ENCODE measurements around the gene XRRA1.

DNA sequence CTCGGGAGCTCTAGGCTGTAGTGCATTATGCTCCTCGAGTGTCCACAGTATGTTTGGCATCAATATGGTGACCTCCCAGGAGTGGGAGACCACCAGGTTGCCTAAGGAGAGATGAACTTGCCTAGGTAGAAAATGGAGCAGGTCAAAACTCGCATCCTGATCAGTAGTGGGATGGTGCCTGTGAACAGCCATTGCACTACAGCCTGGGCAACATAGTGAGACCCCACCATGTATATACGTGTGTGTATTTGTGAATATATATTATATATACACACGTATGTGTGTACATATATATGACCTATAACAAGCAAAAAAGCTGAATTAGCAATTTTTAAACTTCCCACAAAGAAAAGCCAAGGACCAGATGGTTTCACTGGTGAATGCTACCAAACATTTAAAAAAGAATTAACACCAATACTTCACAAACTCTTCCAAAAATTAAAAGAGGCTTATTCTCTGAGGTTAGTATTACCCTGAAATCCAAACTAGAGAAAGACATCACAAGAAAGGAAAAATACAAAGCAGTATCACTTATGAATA is 102.8 kb downstream of the XRRA1 start:
- TF ChIP-seq, protein P1, sequence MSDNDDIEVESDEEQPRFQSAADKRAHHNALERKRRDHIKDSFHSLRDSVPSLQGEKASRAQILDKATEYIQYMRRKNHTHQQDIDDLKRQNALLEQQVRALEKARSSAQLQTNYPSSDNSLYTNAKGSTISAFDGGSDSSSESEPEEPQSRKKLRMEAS (IDR thresholded peaks at IDR 0.05; ENCODE audit: low read depth, low read length), result no peak
- TF ChIP-seq POLR2A (IDR thresholded peaks at IDR 0.05; ENCODE audit: extremely low read depth, insufficient read length), result no peak
- TF ChIP-seq, protein P2, sequence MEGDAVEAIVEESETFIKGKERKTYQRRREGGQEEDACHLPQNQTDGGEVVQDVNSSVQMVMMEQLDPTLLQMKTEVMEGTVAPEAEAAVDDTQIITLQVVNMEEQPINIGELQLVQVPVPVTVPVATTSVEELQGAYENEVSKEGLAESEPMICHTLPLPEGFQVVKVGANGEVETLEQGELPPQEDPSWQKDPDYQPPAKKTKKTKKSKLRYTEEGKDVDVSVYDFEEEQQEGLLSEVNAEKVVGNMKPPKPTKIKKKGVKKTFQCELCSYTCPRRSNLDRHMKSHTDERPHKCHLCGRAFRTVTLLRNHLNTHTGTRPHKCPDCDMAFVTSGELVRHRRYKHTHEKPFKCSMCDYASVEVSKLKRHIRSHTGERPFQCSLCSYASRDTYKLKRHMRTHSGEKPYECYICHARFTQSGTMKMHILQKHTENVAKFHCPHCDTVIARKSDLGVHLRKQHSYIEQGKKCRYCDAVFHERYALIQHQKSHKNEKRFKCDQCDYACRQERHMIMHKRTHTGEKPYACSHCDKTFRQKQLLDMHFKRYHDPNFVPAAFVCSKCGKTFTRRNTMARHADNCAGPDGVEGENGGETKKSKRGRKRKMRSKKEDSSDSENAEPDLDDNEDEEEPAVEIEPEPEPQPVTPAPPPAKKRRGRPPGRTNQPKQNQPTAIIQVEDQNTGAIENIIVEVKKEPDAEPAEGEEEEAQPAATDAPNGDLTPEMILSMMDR (IDR thresholded peaks at IDR 0.05; ENCODE audit: low read depth, low read length), result no peak
